T-helper 2 cell (primary cell): Measurements from ENCODE around the gene WDR43.
A peak's percentile ranks its signal among the peaks of the same experiment; 100 is the strongest.

Source experiments
- DNase-seq, 5 experiments: peaks; one replicate each; pipeline versions ENCODE4 v3.0.0 to v3.0.0-alpha.2; 2012 to 2022

The WDR43 gene

GRCh38 chr2:28909655-28910353, 15.3 kb downstream of the WDR43 start:
- DNase-seq = no peak

- peak in 1 of 5 experiments; percentile 64 for DNase-seq
Observed at GRCh38 chr2:28915939-28916338, 21.5 kb downstream of the WDR43 start.

- peak in 1 of 5 experiments; percentile 7 for DNase-seq
Observed at GRCh38 chr2:28926847-28927246, 32.4 kb downstream of the WDR43 start.

GRCh38 chr2:28927469-28927868, 33.0 kb downstream of the WDR43 start:
- no peak for DNase-seq

GRCh38 chr2:28927878-28928277, 33.4 kb downstream of the WDR43 start:
- DNase-seq = no peak

GRCh38 chr2:28929581-28929980, 35.1 kb downstream of the WDR43 start:
- DNase-seq = no peak

- no peak for DNase-seq
Observed at GRCh38 chr2:28930205-28930604, 35.7 kb downstream of the WDR43 start.

- DNase-seq = no peak
Observed at GRCh38 chr2:28934769-28935168, 40.3 kb downstream of the WDR43 start.

GRCh38 chr2:28941008-28941407, 46.5 kb downstream of the WDR43 start:
- no peak for DNase-seq

GRCh38 chr2:28944535-28945248, 50.2 kb downstream of the WDR43 start:
- DNase-seq = no peak

GRCh38 chr2:28948160-28948559, 53.7 kb downstream of the WDR43 start:
- DNase-seq = no peak

- no peak for DNase-seq
Observed at GRCh38 chr2:28949190-28949589, 54.7 kb downstream of the WDR43 start.

GRCh38 chr2:28949617-28950305, 55.3 kb downstream of the WDR43 start:
- no peak for DNase-seq

GRCh38 chr2:28950941-28951630, 56.6 kb downstream of the WDR43 start:
- DNase-seq = no peak

GRCh38 chr2:28951910-28952835, 57.7 kb downstream of the WDR43 start:
- DNase-seq = no peak

- DNase-seq = peak in 1 of 5 experiments; percentile 15
Observed at GRCh38 chr2:28952836-28953211, 58.4 kb downstream of the WDR43 start.

- no peak for DNase-seq
Observed at GRCh38 chr2:28955467-28955866, 61.0 kb downstream of the WDR43 start.

GRCh38 chr2:28956415-28956826, 62.0 kb downstream of the WDR43 start:
- DNase-seq = peak in 2 of 5 experiments; percentile 12 to 49

- DNase-seq = no peak
Observed at GRCh38 chr2:28956890-28957289, 62.4 kb downstream of the WDR43 start.

GRCh38 chr2:28958689-28959088, 64.2 kb downstream of the WDR43 start:
- peak in 2 of 5 experiments; percentile 45 to 57 for DNase-seq

GRCh38 chr2:28960401-28960800, 65.9 kb downstream of the WDR43 start:
- no peak for DNase-seq

GRCh38 chr2:28962505-28962904, 68.0 kb downstream of the WDR43 start:
- DNase-seq = no peak
